ENCODE data around the gene UQCR10.
"Not testable (repeated sequence)": the region's sequence is repeated elsewhere in the genome, so short reads cannot be mapped to it uniquely, and the experiment has no call there.

The UQCR10 gene

DNA sequence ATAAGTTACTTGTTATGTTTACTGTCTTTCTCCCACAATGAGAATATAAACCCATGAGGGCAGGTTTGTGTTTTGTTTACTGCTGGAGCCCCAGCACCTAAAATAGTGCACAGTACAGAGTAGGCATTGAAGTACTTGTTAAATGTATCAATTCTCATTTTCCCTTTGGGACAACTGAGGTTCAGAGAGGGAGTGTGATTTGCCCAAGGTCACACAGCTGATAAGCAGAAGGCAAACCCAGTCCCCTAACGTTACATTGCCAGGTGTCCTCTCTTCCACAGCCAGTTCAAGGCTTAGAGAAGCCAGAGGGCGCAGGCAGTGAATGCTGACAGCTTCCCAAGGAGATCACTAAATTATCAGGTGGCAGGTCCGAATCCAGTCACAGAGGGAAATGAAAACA, 17.1 kb upstream of the UQCR10 start:
- Histone ChIP-seq H3K27ac (no peak overlapping the region), H2AFZ (ENCODE audit: low read depth) (no peak overlapping the region), H3K4me2 (no peak overlapping the region), H3K9ac (no peak overlapping the region), H3K4me3 (IDR thresholded peaks at IDR 0.05; ENCODE audit: insufficient read depth, low read depth, low read length) (no peak overlapping the region), H3K36me3 (ENCODE audit: insufficient read depth) (no peaks in the 10 kb centered on the region), H3K4me1 (ENCODE audit: low read depth, poor library complexity, severe bottlenecking) (no peaks in the 10 kb centered on the region), H4K20me1 (ENCODE audit: insufficient read depth) (no peaks in the 10 kb centered on the region), H3K27me3 (ENCODE audit: insufficient read depth, low read depth) (no peaks in the 10 kb centered on the region), H3K79me2 (ENCODE audit: insufficient read depth, low read depth) (no peaks in the 10 kb centered on the region)
- TF ChIP-seq, protein P1, sequence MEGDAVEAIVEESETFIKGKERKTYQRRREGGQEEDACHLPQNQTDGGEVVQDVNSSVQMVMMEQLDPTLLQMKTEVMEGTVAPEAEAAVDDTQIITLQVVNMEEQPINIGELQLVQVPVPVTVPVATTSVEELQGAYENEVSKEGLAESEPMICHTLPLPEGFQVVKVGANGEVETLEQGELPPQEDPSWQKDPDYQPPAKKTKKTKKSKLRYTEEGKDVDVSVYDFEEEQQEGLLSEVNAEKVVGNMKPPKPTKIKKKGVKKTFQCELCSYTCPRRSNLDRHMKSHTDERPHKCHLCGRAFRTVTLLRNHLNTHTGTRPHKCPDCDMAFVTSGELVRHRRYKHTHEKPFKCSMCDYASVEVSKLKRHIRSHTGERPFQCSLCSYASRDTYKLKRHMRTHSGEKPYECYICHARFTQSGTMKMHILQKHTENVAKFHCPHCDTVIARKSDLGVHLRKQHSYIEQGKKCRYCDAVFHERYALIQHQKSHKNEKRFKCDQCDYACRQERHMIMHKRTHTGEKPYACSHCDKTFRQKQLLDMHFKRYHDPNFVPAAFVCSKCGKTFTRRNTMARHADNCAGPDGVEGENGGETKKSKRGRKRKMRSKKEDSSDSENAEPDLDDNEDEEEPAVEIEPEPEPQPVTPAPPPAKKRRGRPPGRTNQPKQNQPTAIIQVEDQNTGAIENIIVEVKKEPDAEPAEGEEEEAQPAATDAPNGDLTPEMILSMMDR (conservative IDR thresholded peaks at IDR 0.05; ENCODE audit: low read depth, low read length), result no peak

DNA sequence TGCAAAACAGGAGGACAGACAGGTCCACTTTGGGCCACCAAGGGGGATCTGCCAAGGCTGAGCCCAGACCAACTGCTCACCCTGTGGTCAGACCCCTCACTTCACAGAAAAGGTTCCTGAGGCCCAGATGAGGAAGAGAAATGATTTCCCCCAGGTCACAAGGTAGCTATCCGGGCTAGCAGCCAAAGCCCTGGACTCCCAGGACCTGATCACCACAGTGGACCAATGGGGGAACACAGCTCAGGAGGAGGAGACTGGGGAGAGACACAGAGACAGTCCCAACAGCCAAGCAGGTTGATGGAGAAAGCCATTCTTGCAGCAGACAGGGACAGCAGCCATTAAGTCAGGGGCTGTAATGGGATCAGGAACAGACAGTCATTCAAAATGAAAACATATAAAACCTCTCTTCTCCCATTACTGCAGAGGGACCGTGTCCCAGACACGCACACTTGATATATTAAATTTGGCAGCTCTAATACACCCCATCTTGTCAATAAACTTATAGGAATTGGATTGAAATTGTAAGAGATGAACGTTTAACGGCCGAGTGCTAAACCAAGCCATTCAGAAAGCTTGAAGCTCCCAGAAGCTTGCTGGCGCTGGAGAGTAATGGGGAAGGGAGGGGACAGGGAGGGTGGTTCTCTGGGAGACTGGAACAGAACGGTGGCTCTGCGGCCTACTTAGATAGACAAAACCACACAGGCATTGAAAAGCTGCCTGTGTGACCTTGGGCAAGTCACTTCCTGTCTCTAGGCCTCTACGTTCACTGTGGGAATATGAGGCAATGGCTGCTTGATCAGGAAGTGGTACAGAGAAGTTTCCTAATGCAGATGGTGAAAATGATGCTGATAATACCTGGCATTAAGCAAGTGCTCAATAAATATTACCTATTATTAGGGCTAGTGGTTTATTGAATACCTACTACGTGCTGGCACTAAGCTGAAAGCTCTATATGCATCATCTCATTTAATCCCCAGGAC, 16.3 kb upstream of the UQCR10 start:
- no peaks in the 10 kb centered on the region for H3K79me2 ChIP-seq (ENCODE audit: insufficient read depth, low read depth)
- no peak overlapping the region for H3K27ac ChIP-seq
- no peaks in the 10 kb centered on the region for H3K27me3 ChIP-seq (ENCODE audit: insufficient read depth, low read depth)
- H3K4me2 ChIP-seq, result no peak overlapping the region
- H3K4me3 ChIP-seq (IDR thresholded peaks at IDR 0.05; ENCODE audit: insufficient read depth, low read depth, low read length), result no peak overlapping the region
- no peak overlapping the region for H2AFZ ChIP-seq (ENCODE audit: low read depth)
- H3K9ac ChIP-seq, result no peak overlapping the region
- no peaks in the 10 kb centered on the region for H3K4me1 ChIP-seq (ENCODE audit: low read depth, poor library complexity, severe bottlenecking)
- H3K36me3 ChIP-seq (ENCODE audit: insufficient read depth), result no peaks in the 10 kb centered on the region
- no peaks in the 10 kb centered on the region for H4K20me1 ChIP-seq (ENCODE audit: insufficient read depth)
- TF ChIP-seq, protein P1 (conservative IDR thresholded peaks at IDR 0.05; ENCODE audit: low read depth, low read length), result no peak

GRCh38 chr22:29751669-29752068, 15.5 kb upstream of the UQCR10 start:
- Histone ChIP-seq H3K27ac (no peak overlapping the region), H3K4me3 (IDR thresholded peaks at IDR 0.05; ENCODE audit: insufficient read depth, low read depth, low read length) (no peak overlapping the region), H3K36me3 (ENCODE audit: insufficient read depth) (no peaks in the 10 kb centered on the region), H3K9ac (no peak overlapping the region), H3K4me1 (ENCODE audit: low read depth, poor library complexity, severe bottlenecking) (no peaks in the 10 kb centered on the region), H2AFZ (ENCODE audit: low read depth) (no peak overlapping the region), H4K20me1 (ENCODE audit: insufficient read depth) (no peaks in the 10 kb centered on the region), H3K79me2 (ENCODE audit: insufficient read depth, low read depth) (no peaks in the 10 kb centered on the region), H3K4me2 (no peak overlapping the region), H3K27me3 (ENCODE audit: insufficient read depth, low read depth) (no peaks in the 10 kb centered on the region)
- TF ChIP-seq, protein P1 (conservative IDR thresholded peaks at IDR 0.05; ENCODE audit: low read depth, low read length), result no peak

GRCh38 chr22:29753808-29754657, 13.1 kb upstream of the UQCR10 start:
- no peaks in the 10 kb centered on the region for H4K20me1 ChIP-seq (ENCODE audit: insufficient read depth)
- no peaks in the 10 kb centered on the region for H3K27me3 ChIP-seq (ENCODE audit: insufficient read depth, low read depth)
- no peaks in the 10 kb centered on the region for H3K36me3 ChIP-seq (ENCODE audit: insufficient read depth)
- no peak overlapping the region for H3K4me2 ChIP-seq
- H3K4me1 ChIP-seq (ENCODE audit: low read depth, poor library complexity, severe bottlenecking), result no peaks in the 10 kb centered on the region
- no peak overlapping the region for H3K4me3 ChIP-seq (IDR thresholded peaks at IDR 0.05; ENCODE audit: insufficient read depth, low read depth, low read length)
- H3K79me2 ChIP-seq (ENCODE audit: insufficient read depth, low read depth), result no peaks in the 10 kb centered on the region
- no peak overlapping the region for H2AFZ ChIP-seq (ENCODE audit: low read depth)
- no peak overlapping the region for H3K9ac ChIP-seq
- TF ChIP-seq, protein P1 (conservative IDR thresholded peaks at IDR 0.05; ENCODE audit: low read depth, low read length), result no peak
- H3K27ac ChIP-seq, result no peak overlapping the region

DNA sequence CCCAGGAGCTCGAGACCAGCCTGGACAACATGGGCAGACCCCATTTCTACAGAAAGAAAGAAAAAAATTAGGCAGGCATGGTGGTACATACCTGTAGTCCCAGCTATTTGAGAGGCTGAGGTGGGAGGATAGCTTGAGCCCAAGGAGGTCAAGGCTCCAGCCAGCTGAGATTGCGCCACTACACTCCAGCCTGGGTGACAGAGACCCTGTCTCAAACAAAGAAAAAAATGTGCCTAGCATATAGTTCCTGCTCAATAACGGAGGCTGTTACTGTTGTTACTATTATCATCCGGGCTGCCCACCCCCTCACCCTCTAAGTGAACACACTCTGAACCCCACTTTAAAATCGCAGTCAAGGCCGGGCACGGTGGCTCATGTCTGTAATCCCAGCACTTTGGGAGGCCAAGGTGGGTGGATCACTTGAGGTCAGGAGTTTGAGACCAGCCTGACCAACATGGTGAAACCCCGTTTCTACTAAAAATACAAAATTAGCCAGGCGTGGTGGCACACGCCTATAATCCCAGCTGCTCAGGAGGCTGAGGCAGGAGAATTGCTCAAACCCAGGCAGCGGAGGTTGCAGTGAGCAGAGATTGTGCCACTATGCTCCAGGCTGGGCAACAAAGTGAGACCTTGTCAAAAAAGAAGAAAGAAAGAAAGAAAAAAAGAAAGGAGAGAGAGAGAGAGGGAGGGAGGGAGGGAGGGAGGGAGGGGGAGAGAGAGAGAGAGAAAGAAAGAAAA, 12.3 kb upstream of the UQCR10 start:
- not testable (repeated sequence) for H2AFZ ChIP-seq (ENCODE audit: low read depth); H3K4me3 ChIP-seq (IDR thresholded peaks at IDR 0.05; ENCODE audit: insufficient read depth, low read depth, low read length); H3K27ac ChIP-seq; H3K36me3 ChIP-seq (ENCODE audit: insufficient read depth); H3K79me2 ChIP-seq (ENCODE audit: insufficient read depth, low read depth); H3K4me2 ChIP-seq; H3K9ac ChIP-seq; H3K27me3 ChIP-seq (ENCODE audit: insufficient read depth, low read depth); H3K4me1 ChIP-seq (ENCODE audit: low read depth, poor library complexity, severe bottlenecking); H4K20me1 ChIP-seq (ENCODE audit: insufficient read depth)

Data from KMS-11 (cell line).